HG03442 (cell line): Measurements from ENCODE around the gene SCUBE3.

Experiments
- ATAC-seq: cut with Tn5 transposase; IDR thresholded peaks from one replicate; pipeline ENCODE4 v1.9.1; 2021; ENCODE audit warnings: mild to moderate bottlenecking, moderate library complexity; ENCODE audit not compliant: unreplicated experiment

The SCUBE3 gene

DNA sequence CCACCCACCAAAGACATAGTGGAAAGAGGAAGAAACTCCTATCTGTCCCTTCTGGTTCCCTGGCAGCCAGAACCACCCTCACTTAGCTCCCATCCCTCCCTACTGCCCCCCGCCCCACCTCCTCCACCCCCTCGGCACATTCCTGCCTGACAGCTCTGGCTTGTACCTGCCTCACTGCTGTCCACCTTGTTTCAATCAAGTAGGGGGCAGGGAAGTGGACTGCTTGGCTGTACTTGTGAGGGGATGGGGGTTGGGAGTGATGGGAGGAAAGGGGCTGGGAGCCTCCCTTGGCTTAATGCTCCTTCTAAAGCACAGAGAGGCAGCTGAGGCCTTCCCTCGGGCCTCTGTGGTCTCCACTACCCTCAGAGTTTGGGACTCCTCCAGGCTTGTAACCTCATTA, 23.7 kb downstream of the SCUBE3 start:
- no peak for ATAC-seq

DNA sequence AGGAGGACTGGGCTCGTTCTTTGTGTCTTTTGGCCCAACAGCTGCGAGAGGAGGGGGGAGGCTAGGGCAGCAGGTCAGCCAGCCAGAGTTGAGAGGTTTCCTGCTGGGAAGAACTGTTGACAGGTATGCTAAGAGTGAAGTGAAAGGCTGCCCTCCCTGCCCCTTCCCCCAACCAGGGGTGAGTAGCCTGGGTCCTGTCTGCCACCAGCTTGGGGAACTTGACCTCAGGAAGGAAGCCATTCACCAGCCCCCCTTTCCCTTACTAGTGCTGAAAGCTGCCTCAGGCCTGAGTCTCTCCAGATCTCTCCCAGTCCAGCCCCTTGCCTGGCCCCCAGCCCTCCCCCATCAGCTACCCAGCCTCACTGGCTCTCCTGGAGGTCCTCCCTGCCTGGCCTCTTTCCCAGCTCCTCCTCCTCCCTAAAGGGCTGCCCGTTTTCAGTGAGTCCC, 25.1 kb downstream of the SCUBE3 start:
- ATAC-seq, result no peak

DNA sequence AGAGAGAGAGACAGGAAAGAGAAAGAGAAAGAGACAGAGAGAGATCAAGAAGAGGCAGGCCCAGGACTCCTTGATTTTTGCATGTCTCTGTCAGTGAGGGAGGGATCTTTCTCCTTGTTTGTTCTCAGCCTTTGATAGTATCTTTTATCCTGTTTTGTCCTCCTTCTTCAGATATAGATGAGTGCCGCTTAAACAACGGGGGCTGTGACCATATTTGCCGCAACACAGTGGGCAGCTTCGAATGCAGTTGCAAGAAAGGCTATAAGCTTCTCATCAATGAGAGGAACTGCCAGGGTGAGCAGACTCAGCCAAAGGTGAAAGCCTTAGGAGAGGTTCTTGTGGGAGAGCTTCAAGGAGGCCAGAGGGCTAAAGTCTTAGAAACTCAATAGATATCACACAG, 25.8 kb downstream of the SCUBE3 start:
- no peak for ATAC-seq

DNA sequence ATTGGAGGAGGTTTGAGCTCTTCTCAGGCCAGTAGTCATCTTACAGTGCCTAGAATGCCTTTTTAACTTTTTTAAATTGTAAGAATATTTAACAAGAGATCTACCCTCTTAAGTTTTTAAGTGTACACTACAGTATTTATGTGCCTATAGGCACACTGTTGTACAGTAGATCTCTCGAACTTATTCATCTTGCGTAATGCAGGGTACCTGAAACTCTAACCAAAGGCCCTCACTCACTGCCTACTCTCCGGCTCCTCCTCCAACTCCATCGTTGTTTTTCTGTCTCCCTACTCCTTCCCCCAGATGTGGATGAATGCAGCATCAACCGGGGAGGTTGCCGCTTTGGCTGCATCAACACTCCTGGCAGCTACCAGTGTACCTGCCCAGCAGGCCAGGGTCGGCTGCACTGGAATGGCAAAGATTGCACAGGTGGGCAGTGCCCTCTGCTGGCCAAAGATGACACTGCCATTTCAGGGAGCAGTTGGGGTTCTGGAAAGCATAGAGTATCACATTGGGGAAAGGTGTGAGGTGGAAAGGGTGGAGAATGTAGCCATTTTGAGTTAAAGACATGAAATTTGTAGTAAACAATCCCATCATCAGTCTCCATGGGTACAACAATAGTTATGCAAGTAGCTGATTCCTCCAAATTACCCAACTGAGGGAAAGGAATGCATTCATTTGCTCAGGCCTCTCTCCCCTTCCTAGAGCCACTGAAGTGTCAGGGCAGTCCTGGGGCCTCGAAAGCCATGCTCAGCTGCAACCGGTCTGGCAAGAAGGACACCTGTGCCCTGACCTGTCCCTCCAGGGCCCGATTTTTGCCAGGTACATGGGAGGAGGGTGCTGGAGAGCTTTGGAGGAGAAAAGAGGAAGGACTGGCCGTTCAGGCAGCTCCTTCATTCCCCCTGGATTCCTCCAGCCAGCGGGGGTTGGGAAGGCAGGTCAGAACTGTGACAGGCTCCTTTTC, 27.4 kb downstream of the SCUBE3 start:
- no peak for ATAC-seq

DNA sequence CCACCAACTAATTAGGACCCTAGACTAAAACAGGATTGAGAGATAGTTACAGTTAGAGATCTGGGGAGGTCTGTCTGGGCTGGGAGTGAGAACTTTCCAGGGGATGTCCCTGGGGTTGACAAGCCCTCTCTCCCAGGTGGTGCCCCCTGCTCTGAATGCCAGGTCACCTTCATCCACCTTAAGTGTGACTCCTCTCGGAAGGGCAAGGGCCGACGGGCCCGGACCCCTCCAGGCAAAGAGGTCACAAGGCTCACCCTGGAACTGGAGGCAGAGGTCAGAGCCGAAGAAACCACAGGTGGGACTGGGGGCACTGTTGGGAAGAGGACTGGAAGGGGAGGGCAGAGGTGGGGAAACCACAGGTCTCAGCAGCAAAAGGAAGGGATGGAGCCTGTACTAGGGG, 28.7 kb downstream of the SCUBE3 start:
- ATAC-seq, result no peak

DNA sequence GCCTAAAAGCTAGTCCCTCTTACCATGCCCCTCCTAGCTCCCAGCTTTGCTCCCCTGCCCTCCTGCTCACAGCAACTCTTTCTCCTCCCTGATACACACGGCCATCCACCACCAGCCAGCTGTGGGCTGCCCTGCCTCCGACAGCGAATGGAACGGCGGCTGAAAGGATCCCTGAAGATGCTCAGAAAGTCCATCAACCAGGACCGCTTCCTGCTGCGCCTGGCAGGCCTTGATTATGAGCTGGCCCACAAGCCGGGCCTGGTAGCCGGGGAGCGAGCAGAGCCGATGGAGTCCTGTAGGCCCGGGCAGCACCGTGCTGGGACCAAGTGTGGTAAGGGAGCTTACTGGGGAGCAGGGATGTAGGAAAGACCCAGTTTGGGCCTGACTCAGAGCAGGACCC, 29.1 kb downstream of the SCUBE3 start:
- no peak for ATAC-seq

DNA sequence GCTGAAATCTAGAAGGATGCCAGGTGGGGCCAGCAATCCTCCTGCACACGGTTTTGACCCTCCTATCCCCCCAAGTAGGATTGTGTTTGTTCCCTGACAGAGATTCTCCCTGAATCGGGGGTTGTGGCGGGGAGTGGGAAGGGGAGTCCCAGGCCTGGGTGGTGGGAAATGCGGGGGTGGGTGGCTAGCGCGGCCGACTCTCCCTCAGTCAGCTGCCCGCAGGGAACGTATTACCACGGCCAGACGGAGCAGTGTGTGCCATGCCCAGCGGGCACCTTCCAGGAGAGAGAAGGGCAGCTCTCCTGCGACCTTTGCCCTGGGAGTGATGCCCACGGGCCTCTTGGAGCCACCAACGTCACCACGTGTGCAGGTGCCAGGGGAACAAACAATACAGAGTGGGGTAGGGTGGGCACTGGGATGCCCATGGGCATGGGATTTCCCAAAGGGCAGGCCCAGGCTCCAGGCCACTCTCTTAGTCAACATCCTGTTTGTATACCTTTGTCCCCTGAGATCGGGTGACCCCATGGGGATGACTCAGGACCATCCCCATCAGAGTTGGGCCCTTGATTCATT, 29.7 kb downstream of the SCUBE3 start:
- no peak for ATAC-seq

DNA sequence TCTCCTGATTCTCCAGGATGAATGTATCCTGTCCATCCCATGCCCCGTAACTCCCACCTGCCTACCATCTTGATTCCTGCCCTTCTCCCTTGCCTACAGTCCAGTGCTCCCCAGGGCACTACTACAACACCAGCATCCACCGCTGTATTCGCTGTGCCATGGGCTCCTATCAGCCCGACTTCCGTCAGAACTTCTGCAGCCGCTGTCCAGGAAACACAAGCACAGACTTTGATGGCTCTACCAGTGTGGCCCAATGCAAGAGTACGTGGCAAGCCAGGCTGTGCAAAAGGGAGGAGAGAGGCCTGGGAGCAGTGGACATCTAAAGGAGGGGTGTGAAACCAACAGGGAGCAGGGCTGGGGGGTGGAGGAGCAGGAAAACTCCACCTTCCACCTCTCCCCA, 30.8 kb downstream of the SCUBE3 start:
- no peak for ATAC-seq

DNA sequence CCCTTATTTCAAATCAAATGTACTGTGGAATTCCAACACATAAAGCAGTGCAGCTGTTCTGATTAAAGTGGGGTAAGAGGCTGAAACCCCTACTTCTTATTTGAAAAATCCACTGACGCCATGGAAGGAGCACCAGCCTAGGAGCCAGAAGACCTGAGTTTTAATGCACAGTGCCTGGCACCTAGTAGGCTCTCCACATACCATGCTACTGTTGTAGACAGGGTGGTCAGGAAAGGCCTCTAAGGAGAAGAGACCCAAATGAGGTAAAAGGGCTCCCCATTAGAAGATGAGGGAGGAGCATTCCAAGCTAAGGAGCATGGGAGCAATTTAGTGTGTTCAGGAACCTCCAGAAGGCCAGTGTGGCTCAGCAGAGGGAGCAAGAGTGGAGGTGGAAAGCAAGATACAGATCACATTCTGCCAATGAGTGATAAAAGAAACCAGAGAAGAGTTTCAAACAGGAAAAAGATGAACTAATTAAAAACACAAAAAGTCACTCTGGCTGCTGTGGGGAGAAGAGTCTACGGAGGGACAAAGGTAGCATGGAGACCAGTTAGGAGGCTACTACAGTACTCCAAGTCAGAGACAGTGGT, 34.0 kb downstream of the SCUBE3 start:
- ATAC-seq, result no peak

DNA sequence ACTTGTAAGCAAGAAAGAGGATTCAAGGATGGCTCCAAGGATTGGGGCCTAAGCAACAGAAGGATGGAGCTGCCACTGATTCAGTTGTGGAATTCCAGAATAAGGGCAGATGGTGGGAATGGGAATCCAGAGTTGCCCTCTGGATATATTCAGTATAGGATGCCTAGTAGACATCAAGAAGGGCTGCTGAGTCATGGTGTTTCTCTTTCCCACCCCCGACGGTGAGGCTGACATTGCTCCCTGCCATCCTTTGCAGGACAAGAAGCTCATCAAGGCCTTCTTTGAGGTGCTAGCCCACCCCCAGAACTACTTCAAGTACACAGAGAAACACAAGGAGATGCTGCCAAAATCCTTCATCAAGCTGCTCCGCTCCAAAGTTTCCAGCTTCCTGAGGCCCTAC, 34.5 kb downstream of the SCUBE3 start:
- no peak for ATAC-seq

DNA sequence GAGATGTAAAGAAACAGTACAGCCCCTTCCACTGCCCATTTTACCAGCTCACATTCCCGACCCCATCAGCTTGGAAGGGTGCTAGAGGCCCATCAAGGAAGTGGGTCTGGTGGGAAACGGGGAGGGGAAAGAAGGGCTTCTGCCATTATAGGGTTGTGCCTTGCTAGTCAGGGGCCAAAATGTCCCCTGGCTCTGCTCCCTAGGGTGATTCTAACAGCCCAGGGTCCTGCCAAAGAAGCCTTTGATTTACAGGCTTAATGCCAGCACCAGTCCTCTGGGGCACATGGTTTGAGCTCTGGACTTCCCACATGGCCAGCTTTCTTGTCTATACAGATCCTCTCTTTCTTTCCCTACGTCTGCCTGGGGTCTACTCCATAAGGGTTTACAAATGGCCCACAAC, 35.2 kb downstream of the SCUBE3 start:
- ATAC-seq, result no peak

DNA sequence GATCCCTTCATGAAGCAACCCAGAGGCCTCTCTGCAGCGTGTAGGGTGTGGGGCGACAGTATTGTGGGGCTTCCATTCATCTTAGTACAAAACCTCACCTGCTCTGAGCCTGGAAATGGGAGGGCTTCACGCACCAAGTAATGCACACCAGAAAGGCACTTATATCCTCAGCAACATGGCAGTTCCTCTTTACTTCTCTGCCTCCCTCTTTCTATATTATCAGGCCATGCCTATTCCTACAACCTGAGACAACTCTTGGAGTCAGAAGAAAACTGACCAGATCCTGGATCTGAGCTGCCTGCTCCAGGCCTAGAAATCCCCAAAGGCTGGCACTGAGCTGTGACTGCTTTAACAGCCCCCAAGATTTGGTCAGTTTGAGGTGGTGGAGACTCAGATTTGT, 38.2 kb downstream of the SCUBE3 start:
- no peak for ATAC-seq

DNA sequence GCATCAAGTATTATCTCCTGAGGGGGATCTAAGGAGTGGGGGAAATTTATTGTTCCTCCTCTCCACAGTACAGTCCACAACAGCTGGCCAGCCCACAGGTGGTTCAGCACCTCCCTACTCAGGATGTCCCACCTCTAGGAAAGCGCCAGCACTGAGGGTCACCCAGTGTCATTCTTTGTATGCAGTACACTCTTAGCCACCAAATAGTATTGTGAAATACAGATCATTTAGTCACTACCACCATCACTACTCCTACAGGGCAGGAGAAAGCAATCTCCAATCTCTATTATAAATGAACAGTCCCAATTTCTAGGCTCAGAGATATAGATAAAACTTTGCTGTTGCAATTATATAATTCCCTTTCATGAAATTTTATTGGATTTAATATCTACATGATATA, 39.5 kb downstream of the SCUBE3 start:
- no peak for ATAC-seq

DNA sequence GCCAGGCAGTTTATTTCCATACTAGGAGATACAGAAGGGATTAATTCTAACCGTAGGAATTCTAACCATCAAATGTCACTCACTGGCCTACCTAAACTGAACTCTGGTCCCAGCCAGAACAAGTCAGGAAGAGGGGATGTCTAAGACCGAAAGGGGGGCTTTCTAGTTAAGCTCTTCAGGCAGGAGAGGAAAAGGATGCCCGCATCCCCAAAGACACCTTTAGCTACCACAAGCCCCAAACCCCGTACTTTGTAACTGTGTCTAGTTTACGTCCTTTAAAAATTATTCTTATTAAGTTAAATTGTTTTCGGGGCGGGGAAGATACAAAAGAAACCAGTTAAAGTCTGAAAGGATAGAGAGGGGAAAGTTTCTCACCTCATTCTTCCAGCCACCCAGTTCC, 44.6 kb downstream of the SCUBE3 start:
- no peak for ATAC-seq

DNA sequence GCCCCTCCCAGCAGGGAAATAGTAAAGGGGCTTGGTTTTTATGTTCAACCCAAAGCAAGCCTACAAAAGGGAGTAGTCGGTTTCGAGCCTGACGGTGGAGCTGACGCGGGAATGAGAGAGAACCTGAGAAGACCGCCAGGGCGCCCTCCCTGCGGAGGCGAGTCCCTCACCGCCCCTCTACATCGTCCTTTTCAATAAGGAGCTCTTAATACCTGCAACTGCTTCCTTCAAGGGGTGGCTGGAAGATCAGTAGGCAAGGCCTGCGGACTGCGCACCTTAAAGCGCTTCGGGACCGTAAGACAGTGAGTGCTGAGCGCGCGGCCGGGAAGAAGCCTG, 45.1 kb downstream of the SCUBE3 start:
- ATAC-seq, result no peak

DNA sequence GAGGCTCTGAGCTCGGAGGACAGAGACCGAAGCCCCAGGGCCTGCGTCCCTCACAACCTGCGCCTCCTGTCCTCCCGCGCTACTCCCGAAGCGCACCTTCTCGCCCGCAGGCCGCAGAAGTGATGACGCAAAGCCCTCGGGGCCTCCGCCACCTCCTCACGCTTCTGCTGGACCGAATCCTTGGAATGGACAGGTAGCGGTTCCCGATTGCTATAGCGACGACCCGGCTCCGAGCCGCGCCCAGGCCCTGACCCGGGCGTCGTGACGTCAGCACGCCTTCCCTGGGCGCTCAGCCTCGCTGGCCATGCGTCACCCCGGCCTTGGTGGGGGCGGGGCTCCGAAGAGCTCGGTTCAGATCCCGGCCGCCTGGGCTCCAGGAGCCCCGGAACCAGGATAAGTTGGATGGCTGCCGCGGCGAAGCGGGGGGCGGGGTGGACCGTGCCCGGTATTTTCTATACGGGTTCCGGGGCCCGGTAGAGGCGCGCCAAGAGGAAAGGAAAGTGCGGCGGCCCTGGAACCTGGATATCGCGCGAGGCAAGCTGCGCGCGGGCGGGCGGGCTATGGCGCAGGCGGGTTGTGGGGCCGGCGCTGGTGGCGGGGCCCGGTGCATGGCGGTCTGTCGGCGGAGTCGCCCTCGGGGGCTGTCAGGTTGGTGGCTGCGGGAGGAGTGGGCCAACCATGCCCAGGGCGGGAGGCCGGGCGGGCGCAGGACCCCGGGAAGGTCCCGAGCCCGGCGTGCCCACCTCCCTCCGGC, 45.6 kb downstream of the SCUBE3 start, which contains the start of gene ZNF76:
Gene ZNF76, plus strand, starts transcription at position 542 of the 754 bp plus-strand sequence. CDS start 21,417 bp downstream, outside the sequence.
- peak; percentile 77 for ATAC-seq

DNA sequence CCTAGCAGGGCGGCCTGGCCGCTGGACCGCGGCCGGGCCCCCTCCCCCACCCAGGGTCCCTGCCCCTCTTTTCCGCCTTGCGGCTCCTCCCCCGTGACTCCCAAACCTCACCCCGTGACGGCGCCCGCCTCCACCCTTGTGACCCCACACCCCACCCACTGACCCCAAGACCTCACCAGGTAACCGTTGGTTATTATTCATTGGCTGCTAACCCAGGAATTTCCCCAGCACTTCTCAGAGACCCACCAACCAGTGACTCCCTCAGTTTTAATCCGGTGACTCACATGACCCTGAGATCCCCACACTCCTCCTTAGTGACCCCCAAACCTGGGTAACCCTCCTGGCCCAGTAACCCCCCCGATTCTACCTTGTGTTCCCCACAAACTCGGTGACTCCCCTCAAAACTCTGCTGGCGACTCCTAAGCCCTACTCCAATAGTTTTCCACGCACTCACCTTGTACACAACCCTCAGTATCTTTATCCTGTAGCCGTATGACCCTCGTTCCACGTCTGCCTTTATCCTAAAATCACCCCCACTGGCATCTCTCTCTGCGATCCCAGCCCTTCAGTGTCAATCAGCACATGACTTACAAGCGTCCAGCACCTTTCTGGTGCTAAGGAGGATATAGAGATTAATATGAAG, 46.3 kb downstream of the SCUBE3 start:
- peak; percentile 31 for ATAC-seq

DNA sequence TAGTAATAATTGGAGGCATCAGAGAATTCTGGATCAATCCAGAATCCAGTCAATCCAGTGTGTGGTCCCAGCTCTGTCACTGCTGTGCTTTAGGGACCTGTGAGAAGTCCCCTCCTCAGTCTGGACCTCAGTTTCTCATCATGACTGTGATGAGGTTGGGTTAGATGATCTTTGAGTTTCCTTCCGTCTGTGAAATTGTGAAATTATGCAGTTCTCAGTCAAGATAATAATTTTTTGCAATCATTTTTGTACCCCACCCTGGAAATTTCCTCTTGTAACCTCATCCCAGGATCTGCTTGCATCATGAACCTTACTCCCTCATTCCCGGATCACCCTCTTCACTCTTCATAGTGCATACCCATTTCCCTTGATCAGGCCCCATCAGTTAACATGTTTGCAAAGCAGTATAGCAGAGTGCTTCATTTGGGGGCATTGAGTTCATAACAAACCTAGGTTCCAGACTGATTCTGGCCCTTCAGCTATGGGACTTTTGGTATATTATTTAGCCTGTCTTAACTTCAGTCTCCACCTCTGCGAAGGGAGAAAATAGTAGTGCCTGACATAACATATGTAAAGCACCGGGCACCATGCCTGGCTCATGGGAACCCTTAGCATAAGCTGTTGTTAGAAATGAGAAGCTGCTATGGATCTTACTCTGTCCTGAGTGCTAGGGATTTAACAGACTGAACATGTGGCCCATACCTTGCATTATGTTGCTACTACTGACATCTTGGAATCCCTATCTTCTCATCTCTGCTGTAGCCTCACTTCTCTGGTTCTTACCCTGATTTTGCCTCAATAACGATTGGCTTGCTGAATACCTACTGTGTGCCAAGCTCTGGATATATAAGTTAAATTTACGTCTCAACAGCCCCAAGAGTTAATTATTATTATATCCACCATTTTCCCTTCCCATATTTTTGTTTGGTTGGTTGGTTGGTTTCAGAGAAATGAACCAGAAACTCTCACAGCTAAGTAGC, 47.1 kb downstream of the SCUBE3 start:
- no peak for ATAC-seq

DNA sequence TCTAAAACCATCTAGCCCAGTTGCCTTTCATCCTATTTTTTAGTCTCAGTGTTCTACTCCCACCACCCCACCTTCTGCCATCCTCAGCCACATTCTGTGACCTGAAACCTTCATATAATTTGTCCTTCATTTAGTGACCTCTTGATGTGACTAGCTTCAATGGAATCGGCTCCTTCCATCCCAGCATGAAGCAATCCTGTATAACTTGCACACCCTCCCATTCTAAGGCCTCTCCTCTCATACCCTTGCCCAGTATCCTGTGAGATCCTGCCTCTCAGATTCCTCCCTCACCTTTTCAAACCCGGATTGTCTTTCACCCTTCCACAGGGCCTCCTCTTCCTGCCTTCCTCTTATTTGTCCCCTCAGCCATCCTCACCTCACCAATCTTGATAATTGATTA, 48.8 kb downstream of the SCUBE3 start:
- no peak for ATAC-seq
